Measurements from ENCODE around the gene CHRNB2.

DNA sequence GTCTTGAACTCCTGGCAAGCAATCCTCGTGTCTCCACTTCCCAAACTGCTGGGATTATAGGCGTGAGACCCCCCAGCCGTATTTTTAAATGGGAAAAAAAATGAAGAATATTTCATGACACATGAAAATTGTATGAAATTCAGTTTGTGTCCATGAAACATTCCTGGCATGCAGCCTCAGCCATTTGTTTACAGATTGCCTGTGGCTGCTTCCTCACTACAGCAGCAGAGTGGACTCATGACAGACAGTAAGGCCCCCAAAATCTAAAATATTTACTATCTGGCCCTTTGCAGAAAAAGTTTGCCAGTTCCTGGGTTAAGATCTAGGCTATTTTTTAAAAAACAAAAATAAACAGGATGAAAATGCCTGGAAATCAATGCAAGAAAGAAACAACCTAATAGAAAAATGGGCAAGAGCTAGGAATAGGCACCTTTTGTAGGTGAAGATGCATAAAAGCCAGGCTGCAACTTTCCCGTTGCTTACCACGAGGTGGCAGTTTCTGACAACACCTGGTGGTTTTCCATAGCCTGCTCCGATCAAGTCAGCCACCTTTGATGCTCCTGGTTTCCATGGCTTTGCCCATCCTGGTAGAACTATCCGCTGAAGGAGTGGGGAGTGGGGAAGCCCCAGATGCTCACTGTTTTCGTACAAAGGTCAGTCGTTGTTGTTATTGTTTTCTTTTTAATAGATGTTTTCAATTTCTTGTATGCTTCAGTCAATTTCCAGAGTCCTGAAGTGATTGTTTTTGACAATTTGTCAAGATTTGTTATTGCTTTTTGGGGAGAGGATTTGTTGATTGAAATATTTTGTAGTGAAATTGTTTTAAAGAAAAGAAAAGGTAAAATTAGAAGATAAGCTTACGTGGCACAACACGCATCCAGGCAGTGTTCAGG, 33.4 kb upstream of the CHRNB2 start:
- TF ChIP-seq, protein P1, sequence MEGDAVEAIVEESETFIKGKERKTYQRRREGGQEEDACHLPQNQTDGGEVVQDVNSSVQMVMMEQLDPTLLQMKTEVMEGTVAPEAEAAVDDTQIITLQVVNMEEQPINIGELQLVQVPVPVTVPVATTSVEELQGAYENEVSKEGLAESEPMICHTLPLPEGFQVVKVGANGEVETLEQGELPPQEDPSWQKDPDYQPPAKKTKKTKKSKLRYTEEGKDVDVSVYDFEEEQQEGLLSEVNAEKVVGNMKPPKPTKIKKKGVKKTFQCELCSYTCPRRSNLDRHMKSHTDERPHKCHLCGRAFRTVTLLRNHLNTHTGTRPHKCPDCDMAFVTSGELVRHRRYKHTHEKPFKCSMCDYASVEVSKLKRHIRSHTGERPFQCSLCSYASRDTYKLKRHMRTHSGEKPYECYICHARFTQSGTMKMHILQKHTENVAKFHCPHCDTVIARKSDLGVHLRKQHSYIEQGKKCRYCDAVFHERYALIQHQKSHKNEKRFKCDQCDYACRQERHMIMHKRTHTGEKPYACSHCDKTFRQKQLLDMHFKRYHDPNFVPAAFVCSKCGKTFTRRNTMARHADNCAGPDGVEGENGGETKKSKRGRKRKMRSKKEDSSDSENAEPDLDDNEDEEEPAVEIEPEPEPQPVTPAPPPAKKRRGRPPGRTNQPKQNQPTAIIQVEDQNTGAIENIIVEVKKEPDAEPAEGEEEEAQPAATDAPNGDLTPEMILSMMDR (conservative IDR thresholded peaks at IDR 0.05): peak; percentile 70
- TF ChIP-seq EZH2 (IDR thresholded peaks at IDR 0.05; ENCODE audit: low read depth): no peak
